ENCODE results near the gene C16orf89. TPM values are rescaled to one million over a fixed set of nuclear protein-coding genes. Genes with fewer than 3 reads are reported as not detected.
A peak's percentile ranks its signal among the peaks of the same experiment; 100 is the strongest.
"Not testable (repeated sequence)": the region's sequence is repeated elsewhere in the genome, so short reads cannot be mapped to it uniquely, and the experiment has no call there.

C16orf89 gene
- total RNA-seq, 1 experiment from 2014 or later: 0.23 TPM

- no peak for DNase-seq (ENCODE audit: low read depth)
Measured at GRCh38 chr16:5062790-5063765, 2.7 kb downstream of the C16orf89 start.

GRCh38 chr16:5062051-5062450 is 3.7 kb downstream of the C16orf89 start:
- DNase-seq (ENCODE audit: low read depth): no peak

GRCh38 chr16:5060073-5060641 is 5.6 kb downstream of the C16orf89 start:
- DNase-seq (ENCODE audit: low read depth): no peak

- no peak for DNase-seq (ENCODE audit: low read depth)
Measured at GRCh38 chr16:5059386-5060072, 6.2 kb downstream of the C16orf89 start.

- peak; percentile 58 for DNase-seq (ENCODE audit: low read depth)
Measured at GRCh38 chr16:5058476-5058875, 7.3 kb downstream of the C16orf89 start.

- no peak for DNase-seq (ENCODE audit: low read depth)
Measured at GRCh38 chr16:5056352-5056751, 9.4 kb downstream of the C16orf89 start.

DNA sequence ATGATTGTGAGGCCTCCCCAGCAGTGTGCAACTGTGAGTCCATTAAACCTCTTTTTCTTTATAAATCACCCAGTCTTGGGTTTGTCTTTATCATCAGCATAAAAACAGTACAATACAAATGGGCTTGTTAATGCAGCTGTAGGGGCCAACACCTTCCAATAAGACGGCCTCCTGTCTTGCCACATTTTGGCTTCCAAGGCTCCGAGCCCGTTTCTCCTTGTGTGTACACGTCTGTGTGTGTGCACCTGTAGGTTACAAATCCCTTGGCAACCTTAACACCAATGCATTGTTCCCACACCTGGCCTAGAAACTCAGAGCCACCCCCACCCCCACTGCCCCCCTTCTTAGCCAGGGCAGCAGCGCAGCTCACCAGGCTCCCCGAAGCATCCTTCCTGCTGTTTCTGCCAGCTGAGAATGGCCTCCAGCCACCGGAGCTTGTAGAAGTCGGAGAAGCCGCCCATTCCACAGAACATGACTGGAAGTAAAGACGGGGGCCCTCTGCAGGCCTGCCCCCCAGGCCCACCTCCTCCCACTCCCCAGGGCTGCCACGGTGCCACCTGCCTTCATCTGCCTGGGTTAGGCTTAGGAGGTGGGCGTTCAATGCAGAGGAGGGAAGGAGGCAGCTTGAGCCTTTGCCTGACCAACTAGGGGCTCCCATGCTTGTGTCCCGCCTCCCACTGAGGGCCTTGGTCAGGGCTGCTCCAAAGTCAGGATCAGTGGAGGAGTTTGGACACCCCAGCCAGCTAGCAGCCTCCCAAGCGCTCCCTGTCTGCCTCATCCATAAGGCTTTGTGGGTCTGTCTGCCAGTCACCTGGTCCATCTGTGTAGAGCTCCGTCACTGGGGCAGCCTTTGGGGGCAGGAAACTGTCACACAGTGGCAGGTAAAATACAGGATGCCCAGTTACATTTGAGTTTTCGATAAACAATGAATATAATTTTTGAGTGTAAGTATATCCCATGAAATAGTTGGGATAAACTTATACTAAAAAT is 10.6 kb downstream of the C16orf89 start:
- DNase-seq (ENCODE audit: low read depth): no peak

DNA sequence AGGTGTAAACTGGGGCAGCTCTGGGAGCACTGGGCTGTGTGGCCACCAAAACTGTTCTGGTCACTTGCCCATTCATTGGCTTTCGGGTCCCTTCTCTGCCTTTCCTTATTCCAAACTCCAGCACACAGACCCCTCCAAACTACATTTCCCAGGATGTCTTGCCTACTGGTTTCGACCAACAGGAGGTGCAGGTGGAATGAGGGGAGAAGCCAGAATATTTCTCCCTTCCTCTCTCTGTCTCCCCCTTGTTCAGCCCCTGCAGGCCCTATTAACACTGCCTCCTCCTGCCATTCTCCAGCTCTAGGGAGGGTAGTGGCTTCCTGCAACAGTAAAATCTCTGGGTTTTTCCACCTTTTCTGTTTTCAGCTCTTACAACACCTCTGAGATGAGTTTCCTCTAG is 18.8 kb downstream of the C16orf89 start:
- no peak for DNase-seq (ENCODE audit: low read depth)

DNA sequence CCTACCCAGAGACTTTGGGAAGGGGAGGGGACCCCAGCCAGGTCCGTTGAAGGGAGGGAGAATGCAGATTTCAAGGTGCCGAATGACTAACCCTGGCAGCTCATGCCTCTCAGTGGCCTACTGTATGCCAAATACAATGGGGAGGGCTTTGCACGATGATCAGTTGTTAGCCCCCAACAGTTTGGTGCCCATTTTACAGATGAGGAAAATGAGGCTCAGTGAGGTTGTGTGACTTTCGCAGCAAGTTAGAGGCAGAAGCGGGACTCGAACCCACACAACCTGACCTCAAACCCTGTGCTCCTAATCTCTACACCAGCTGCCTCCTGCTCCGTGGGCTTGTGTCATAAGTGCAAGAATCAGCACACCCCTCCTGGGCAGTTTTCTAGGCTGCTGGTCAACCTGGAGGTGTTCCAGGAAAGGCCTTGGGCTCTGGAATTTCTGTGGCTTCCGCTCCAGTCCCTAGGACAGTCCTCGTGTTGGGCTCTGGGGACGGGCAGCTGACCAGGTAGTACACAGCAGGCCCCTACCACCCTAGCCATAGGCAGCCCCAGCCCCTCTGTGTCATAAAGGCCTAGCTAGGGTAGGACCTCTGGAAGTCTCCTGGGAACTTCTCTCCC is 20.1 kb downstream of the C16orf89 start:
- no peak for DNase-seq (ENCODE audit: low read depth)

DNA sequence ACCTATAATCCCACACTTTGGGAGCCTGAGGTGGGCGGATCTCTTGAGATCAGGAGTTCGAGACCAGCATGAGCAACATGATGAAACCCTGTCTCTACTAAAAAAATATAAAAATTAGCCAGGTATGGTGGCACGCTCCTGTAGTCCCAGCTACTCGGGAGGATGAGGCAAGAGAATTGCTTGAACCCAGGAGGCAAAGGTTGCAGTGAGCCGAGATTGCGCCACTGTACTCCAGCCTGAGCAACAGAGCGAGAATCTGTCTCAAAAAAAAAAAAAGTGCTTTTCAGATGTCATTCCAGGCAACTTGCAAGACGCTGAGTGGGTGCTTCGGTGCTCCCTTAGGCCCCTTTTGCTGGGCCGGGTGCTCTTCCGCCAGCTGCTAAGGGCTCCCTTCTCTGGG is 21.2 kb downstream of the C16orf89 start:
- not testable (repeated sequence) for DNase-seq (ENCODE audit: low read depth)

DNA sequence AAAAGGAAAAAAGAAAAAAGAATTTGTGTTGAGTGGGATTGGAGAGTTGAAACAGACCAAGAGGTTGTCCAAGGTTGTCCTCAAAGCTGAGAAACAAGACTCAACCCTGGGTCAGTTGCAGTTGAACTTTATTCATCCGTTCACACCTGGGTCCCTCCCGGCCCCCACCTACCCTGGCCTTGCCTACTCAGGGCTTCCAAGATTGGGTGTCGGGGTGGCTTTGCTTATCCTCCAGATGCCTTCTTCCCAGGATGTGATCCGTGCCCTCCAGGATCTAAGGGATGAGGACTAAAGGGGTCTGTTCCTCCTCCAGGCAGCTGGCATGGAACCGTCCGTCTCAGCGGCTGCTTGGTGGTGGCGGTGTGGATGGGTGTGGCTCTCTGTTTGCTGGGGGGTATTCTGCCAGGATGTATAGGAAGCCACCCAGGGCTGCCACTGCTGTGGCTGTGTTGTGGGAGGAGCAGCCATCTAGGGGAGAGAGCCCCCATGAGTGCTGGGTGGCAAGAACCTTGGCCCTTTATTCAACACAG is 21.7 kb downstream of the C16orf89 start:
- DNase-seq (ENCODE audit: low read depth): no peak

- peak; percentile 76 for DNase-seq (ENCODE audit: low read depth)
Measured at GRCh38 chr16:5042574-5043171, 23.1 kb downstream of the C16orf89 start.

- DNase-seq (ENCODE audit: low read depth): peak; percentile 87
Measured at GRCh38 chr16:5041600-5042133, 24.1 kb downstream of the C16orf89 start.

- no peak for DNase-seq (ENCODE audit: low read depth)
Measured at GRCh38 chr16:5040451-5040850, 25.3 kb downstream of the C16orf89 start.

GRCh38 chr16:5036228-5037156 is 29.3 kb downstream of the C16orf89 start:
- no peak for DNase-seq (ENCODE audit: low read depth)

- DNase-seq (ENCODE audit: low read depth): no peak
Measured at GRCh38 chr16:5035909-5036227, 29.9 kb downstream of the C16orf89 start.

GRCh38 chr16:5034167-5034523 is 31.6 kb downstream of the C16orf89 start:
- DNase-seq (ENCODE audit: low read depth): no peak

All from HT1080 (cell line).